ENCODE data around the gene FRMD3. TPM values are rescaled to one million over a fixed set of nuclear protein-coding genes. Genes with fewer than 3 reads are reported as not detected.

Gene FRMD3
- polyA plus RNA-seq, 1 donor from 2014 or later: 13.0 TPM

DNA sequence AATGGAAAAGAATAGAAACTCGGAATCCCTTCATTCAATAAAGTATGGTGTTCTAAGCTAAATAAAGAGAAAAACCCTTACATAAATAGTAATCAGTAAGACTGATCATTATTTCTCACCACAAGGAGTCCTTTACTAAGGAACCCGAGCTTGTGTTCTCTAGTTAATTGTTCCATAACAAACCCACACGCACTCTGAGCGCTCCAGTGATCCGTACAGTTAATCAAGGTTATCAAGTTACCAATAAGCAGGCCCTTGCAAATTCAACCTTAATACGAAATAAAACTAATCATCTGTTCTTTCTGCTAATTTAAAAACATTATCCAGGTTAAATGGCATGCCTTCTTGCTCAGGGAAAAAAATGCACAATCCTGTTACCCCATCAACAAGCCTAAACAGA lies 224.4 kb downstream of the FRMD3 start:
- no peak for TF ChIP-seq RAD21 (conservative IDR thresholded peaks at IDR 0.05)
- no peak overlapping the region for H3K4me2 ChIP-seq (ENCODE audit: low read length)
- no peaks in the 10 kb centered on the region for H3K79me2 ChIP-seq (replicated peaks; ENCODE audit: insufficient read depth, low read length)
- no peaks in the 10 kb centered on the region for H3F3A ChIP-seq (ENCODE audit: insufficient read depth, low read length, poor library complexity, severe bottlenecking)
- no peak overlapping the region for H2AFZ ChIP-seq (ENCODE audit: low read depth, low read length)
- H4K20me1 ChIP-seq (ENCODE audit: insufficient read depth): no peaks in the 10 kb centered on the region
- H3K4me3 ChIP-seq (ENCODE audit: low read length): no peak overlapping the region
- no peaks in the 10 kb centered on the region for H3K9me3 ChIP-seq (ENCODE audit: low read length)
- no peaks in the 10 kb centered on the region for H3K27me3 ChIP-seq (ENCODE audit: insufficient read depth, low read depth, low read length)
- no peak overlapping the region for H3K9ac ChIP-seq (ENCODE audit: low read length)
- no peaks in the 10 kb centered on the region for H3K36me3 ChIP-seq (ENCODE audit: insufficient read depth, low read length)
- H3K27ac ChIP-seq (ENCODE audit: low read length): no peak overlapping the region
- H3K9me2 ChIP-seq (ENCODE audit: insufficient read depth, low read length): no peaks in the 10 kb centered on the region

DNA sequence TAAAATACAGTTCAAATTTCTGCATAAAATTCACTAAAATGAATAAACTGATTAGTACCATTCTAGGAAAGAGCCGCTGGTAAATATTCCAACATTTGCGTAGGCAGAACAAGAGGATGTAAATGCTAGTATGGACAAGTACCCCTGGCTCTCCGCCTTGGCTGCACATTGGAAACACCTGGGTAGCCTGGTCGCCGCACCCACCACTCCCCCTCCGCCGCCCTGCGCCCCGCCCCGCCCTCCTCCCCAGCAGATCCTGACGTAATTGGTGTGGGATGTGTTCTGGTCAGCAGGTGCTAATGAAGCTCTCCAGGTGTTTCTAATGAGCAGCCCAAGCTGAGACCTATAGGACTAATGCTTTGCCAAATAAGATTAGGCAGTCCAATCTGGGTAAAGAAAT lies 225.7 kb downstream of the FRMD3 start:
- Histone ChIP-seq H3K4me3 (ENCODE audit: low read length) (no peak overlapping the region), H3K36me3 (ENCODE audit: insufficient read depth, low read length) (no peaks in the 10 kb centered on the region), H3F3A (ENCODE audit: insufficient read depth, low read length, poor library complexity, severe bottlenecking) (no peaks in the 10 kb centered on the region), H3K9me2 (ENCODE audit: insufficient read depth, low read length) (no peaks in the 10 kb centered on the region), H3K27me3 (ENCODE audit: insufficient read depth, low read depth, low read length) (no peaks in the 10 kb centered on the region), H4K20me1 (ENCODE audit: insufficient read depth) (no peaks in the 10 kb centered on the region), H3K27ac (ENCODE audit: low read length) (no peak overlapping the region), H3K4me2 (ENCODE audit: low read length) (no peak overlapping the region), H3K79me2 (replicated peaks; ENCODE audit: insufficient read depth, low read length) (no peaks in the 10 kb centered on the region), H2AFZ (ENCODE audit: low read depth, low read length) (no peak overlapping the region), H3K9ac (ENCODE audit: low read length) (no peak overlapping the region), H3K9me3 (ENCODE audit: low read length) (no peaks in the 10 kb centered on the region)
- TF ChIP-seq, protein P1, sequence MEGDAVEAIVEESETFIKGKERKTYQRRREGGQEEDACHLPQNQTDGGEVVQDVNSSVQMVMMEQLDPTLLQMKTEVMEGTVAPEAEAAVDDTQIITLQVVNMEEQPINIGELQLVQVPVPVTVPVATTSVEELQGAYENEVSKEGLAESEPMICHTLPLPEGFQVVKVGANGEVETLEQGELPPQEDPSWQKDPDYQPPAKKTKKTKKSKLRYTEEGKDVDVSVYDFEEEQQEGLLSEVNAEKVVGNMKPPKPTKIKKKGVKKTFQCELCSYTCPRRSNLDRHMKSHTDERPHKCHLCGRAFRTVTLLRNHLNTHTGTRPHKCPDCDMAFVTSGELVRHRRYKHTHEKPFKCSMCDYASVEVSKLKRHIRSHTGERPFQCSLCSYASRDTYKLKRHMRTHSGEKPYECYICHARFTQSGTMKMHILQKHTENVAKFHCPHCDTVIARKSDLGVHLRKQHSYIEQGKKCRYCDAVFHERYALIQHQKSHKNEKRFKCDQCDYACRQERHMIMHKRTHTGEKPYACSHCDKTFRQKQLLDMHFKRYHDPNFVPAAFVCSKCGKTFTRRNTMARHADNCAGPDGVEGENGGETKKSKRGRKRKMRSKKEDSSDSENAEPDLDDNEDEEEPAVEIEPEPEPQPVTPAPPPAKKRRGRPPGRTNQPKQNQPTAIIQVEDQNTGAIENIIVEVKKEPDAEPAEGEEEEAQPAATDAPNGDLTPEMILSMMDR (IDR thresholded peaks at IDR 0.05; ENCODE audit: poor library complexity, severe bottlenecking): no peak
- TF ChIP-seq, protein P2, sequence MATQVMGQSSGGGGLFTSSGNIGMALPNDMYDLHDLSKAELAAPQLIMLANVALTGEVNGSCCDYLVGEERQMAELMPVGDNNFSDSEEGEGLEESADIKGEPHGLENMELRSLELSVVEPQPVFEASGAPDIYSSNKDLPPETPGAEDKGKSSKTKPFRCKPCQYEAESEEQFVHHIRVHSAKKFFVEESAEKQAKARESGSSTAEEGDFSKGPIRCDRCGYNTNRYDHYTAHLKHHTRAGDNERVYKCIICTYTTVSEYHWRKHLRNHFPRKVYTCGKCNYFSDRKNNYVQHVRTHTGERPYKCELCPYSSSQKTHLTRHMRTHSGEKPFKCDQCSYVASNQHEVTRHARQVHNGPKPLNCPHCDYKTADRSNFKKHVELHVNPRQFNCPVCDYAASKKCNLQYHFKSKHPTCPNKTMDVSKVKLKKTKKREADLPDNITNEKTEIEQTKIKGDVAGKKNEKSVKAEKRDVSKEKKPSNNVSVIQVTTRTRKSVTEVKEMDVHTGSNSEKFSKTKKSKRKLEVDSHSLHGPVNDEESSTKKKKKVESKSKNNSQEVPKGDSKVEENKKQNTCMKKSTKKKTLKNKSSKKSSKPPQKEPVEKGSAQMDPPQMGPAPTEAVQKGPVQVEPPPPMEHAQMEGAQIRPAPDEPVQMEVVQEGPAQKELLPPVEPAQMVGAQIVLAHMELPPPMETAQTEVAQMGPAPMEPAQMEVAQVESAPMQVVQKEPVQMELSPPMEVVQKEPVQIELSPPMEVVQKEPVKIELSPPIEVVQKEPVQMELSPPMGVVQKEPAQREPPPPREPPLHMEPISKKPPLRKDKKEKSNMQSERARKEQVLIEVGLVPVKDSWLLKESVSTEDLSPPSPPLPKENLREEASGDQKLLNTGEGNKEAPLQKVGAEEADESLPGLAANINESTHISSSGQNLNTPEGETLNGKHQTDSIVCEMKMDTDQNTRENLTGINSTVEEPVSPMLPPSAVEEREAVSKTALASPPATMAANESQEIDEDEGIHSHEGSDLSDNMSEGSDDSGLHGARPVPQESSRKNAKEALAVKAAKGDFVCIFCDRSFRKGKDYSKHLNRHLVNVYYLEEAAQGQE (IDR thresholded peaks at IDR 0.05; ENCODE audit: borderline replicate concordance): no peak
- TF ChIP-seq EP300 (conservative IDR thresholded peaks at IDR 0.05; ENCODE audit: poor library complexity, severe bottlenecking) (no peak), SMC3 (conservative IDR thresholded peaks at IDR 0.05; ENCODE audit: poor library complexity) (no peak), RAD21 (conservative IDR thresholded peaks at IDR 0.05) (no peak), EZH2 (IDR thresholded peaks at IDR 0.05; ENCODE audit: borderline replicate concordance, insufficient read depth, low read length, poor library complexity, severe bottlenecking) (no peak), POLR2AphosphoS5 (IDR thresholded peaks at IDR 0.05) (no peak), MXI1 (conservative IDR thresholded peaks at IDR 0.05; ENCODE audit: poor library complexity, severe bottlenecking) (no peak), TAF1 (IDR thresholded peaks at IDR 0.05; ENCODE audit: low read depth) (no peak)

Data from neural cell (in vitro differentiated cells).